ENCODE measurements around the gene PER1. TPM values are rescaled to one million over a fixed set of nuclear protein-coding genes. Genes with fewer than 3 reads are reported as not detected.

PER1 gene
- total and polyA plus RNA-seq, 2 donors from 2014 or later = 25.2 to 161 TPM

GRCh38 chr17:8121407-8121680, 30.9 kb downstream of the PER1 start:
- FAIRE-seq = no peak

DNA sequence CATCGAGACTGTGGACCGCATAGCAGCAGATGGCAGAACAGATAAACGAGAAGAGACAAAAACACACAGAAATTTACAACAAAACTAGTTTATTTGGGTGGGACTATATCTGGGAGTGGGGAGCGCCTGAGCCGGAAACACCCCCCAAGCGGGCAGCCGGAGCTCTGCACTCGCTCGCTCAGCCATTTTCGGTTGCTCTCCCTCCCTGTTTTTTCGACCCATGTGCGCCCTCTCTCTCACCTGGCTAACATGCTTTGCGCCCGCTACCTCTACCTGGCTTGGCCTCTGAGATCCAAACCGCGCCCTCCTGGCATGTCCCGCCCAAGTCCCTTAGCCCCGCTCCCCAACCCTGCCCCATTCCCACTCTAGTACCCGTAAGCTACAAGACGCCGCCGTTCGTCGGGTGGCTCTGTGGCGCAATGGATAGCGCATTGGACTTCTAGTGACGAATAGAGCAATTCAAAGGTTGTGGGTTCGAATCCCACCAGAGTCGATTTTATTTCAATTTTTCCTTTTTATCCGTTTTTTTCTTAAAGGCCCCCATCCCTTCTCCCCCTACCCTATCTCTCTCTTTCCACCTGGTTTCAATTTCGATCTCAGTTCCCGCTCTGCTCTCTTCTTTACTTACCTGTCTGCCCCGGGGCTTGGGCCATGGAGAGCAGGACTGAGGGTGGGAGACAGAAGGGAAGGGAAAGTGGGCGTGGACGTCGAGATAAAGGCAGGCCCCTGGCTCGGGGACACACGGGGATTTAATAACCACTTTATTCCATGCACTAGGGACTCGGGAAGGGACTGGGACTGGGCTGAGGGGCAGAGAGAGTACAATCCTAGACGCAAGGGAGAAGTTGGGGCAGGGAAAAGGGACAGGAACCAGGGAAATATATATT, 31.4 kb downstream of the PER1 start:
- Histone ChIP-seq H3K9ac (ENCODE audit: low read length in 3 of 3) (peak overlapping the region in 1 of 3 donors; percentile 54), H3K36me3 (ENCODE audit: control insufficient read depth in 2 of 3, insufficient read depth in 3 of 3, low read length in 3 of 3) (no peaks in the 10 kb centered on the region), H3K4me3 (ENCODE audit: low read length in 3 of 3) (peak overlapping the region; percentile 9 to 63 (median 48)), H3K27me3 (ENCODE audit: control insufficient read depth, insufficient read depth, low read length) (peaks cover 31% of the 10 kb centered on the region), H3K4me1 (ENCODE audit: control insufficient read depth in 2 of 3, insufficient read depth in 2 of 3, low read depth in 1 of 3, low read length in 3 of 3) (peaks cover 3 to 49% (median 27%) of the 10 kb centered on the region in 3 donors), H3K27ac (ENCODE audit: low read depth in 2 of 2, low read length in 2 of 2) (no peak overlapping the region), H3K9me3 (ENCODE audit: control insufficient read depth in 2 of 3, insufficient read depth in 1 of 3, low read length in 3 of 3) (no peaks in the 10 kb centered on the region)
- intact Hi-C loops (cut with DNase I) = loop anchor here (10.0 kb wide), 1 partner anchor 64 kb away; no protein-coding TSS in a partner anchor
- peak; percentile 60 to 88 (median 79) for DNase-seq
- TF ChIP-seq, protein P1, sequence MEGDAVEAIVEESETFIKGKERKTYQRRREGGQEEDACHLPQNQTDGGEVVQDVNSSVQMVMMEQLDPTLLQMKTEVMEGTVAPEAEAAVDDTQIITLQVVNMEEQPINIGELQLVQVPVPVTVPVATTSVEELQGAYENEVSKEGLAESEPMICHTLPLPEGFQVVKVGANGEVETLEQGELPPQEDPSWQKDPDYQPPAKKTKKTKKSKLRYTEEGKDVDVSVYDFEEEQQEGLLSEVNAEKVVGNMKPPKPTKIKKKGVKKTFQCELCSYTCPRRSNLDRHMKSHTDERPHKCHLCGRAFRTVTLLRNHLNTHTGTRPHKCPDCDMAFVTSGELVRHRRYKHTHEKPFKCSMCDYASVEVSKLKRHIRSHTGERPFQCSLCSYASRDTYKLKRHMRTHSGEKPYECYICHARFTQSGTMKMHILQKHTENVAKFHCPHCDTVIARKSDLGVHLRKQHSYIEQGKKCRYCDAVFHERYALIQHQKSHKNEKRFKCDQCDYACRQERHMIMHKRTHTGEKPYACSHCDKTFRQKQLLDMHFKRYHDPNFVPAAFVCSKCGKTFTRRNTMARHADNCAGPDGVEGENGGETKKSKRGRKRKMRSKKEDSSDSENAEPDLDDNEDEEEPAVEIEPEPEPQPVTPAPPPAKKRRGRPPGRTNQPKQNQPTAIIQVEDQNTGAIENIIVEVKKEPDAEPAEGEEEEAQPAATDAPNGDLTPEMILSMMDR (IDR thresholded peaks at IDR 0.05; ENCODE audit: borderline replicate concordance, extremely low read depth, insufficient read depth) = peak; percentile 3
- no peak for FAIRE-seq

More at GRCh38 chr17:8121407-8121680, 30.9 kb downstream of the PER1 start:
- Histone ChIP-seq H3K36me3 (ENCODE audit: control insufficient read depth in 2 of 3, insufficient read depth in 3 of 3, low read length in 3 of 3) (no peaks in the 10 kb centered on the region), H3K9me3 (ENCODE audit: control insufficient read depth in 2 of 3, insufficient read depth in 1 of 3, low read length in 3 of 3) (no peaks in the 10 kb centered on the region), H3K9ac (ENCODE audit: low read length in 3 of 3) (no peak overlapping the region), H3K4me3 (ENCODE audit: low read length in 3 of 3) (no peak overlapping the region), H3K27ac (ENCODE audit: low read depth in 2 of 2, low read length in 2 of 2) (no peak overlapping the region), H3K4me1 (ENCODE audit: control insufficient read depth in 2 of 3, insufficient read depth in 2 of 3, low read depth in 1 of 3, low read length in 3 of 3) (peaks cover 3 to 52% (median 30%) of the 10 kb centered on the region in 3 donors), H3K27me3 (ENCODE audit: control insufficient read depth, insufficient read depth, low read length) (peaks cover 26% of the 10 kb centered on the region)
- TF ChIP-seq, protein P1 (IDR thresholded peaks at IDR 0.05; ENCODE audit: borderline replicate concordance, extremely low read depth, insufficient read depth) = no peak
- DNase-seq = no peak
- intact Hi-C loops (cut with DNase I) = loop anchor here (10.0 kb wide), 1 partner anchor 63 kb away; no protein-coding TSS in a partner anchor

DNA sequence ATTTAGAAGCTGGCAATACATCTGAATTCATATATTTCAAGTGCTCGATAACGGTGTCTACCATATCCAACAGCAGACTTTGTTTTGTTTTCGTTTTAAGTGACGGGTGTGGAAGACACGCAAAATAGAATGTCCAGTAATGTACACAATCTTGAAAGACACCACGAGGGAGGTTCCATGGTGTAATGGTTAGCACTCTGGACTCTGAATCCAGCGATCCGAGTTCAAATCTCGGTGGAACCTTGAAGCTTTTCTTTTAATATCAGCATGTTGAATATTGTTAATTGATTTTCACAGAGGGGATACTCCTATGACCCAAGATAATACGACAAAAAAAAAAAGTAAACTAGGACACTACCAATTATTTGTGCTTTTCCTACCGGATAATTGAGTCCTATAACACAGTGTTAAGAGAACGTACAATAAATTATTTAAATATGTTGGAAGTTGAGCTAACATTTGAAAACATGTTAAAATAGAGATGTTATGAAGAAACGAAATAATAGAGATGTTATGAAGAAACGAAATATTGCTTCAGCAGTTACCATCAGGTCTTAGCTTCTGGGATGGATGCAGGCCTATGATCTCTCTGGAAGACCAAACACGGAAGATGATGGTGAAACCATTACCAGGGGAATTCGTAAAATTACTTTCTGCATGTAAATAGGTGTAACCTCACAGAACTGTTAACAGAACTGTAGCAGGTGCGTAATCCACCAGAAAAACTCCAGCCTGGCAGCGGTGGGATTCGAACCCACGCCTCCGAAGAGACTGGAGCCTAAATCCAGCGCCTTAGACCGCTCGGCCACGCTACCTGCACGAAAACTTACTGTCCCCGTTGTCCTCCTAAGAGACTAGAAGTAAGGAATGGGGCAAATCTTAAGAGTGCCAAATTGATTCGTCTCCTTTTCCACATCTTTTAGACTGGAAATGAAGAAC, 32.4 kb downstream of the PER1 start:
- TF ChIP-seq, protein P1 (IDR thresholded peaks at IDR 0.05; ENCODE audit: borderline replicate concordance, extremely low read depth, insufficient read depth) = no peak

More for the DNA sequence above, 32.4 kb downstream of the PER1 start:
- no peak overlapping the region for H3K27ac ChIP-seq (ENCODE audit: low read depth in 2 of 2, low read length in 2 of 2)
- DNase-seq = peak; percentile 91 to 97 (median 93)
- H3K9ac ChIP-seq (ENCODE audit: low read length in 3 of 3) = peak overlapping the region in 2 of 3 donors; percentile 54 to 56
- H3K4me1 ChIP-seq (ENCODE audit: control insufficient read depth in 2 of 3, insufficient read depth in 2 of 3, low read depth in 1 of 3, low read length in 3 of 3) = peaks cover under 1 to 43% (median 22%) of the 10 kb centered on the region in 3 donors
- intact Hi-C loops (cut with DNase I) = loop anchor here (10.0 kb wide), 1 partner anchor 65 kb away; no protein-coding TSS in a partner anchor
- no peaks in the 10 kb centered on the region for H3K9me3 ChIP-seq (ENCODE audit: control insufficient read depth in 2 of 3, insufficient read depth in 1 of 3, low read length in 3 of 3)
- FAIRE-seq = peak; percentile 89
- peaks cover 29% of the 10 kb centered on the region for H3K27me3 ChIP-seq (ENCODE audit: control insufficient read depth, insufficient read depth, low read length)
- no peaks in the 10 kb centered on the region for H3K36me3 ChIP-seq (ENCODE audit: control insufficient read depth in 2 of 3, insufficient read depth in 3 of 3, low read length in 3 of 3)
- peak overlapping the region; percentile 74 to 80 (median 75) for H3K4me3 ChIP-seq (ENCODE audit: low read length in 3 of 3)
